ENCODE results near the gene SHISAL2A. TPM values are rescaled to one million over a fixed set of nuclear protein-coding genes. Genes with fewer than 3 reads are reported as not detected.

SHISAL2A gene
- polyA plus RNA-seq, 3 donors = 0.03 to 0.28 TPM; not detected in 1

DNA sequence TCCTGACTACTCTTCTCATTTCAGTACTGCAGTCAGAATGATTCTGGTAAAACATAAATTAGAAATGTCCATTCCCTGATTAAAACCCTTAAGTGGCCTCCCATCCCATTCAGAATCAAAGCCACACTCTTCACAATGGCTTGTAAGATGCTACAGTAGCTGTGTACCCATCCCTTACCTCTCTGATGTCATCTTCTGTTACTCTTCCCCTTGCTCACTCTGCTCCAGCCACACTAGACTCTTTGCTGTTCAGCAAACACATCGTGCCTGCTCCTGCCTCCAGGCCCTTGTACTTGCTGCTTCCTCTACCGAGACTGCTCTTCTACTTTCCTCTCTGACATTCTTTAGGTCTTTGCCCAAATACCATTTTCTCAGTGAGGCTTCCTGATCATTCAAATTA, 35.1 kb upstream of the SHISAL2A start:
- Histone ChIP-seq H3K9ac (ENCODE audit: insufficient read depth, low read length, poor library complexity, severe bottlenecking) (no peak overlapping the region), H3K27ac (ENCODE audit: low read depth in 1 of 2, low read length in 2 of 2) (no peak overlapping the region), H3K9me3 (replicated peaks in 1 of 2; ENCODE audit: control insufficient read depth in 1 of 2, insufficient read depth in 1 of 2, low read length in 2 of 2) (no peaks in the 10 kb centered on the region), H3K4me1 (ENCODE audit: control insufficient read depth in 1 of 2, insufficient read depth in 2 of 2, low read length in 2 of 2) (peaks cover 7 to 11% of the 10 kb centered on the region in 2 donors), H3K4me3 (replicated peaks in 1 of 3; ENCODE audit: low read depth in 2 of 3, low read length in 3 of 3) (no peak overlapping the region), H3K4me2 (replicated peaks; ENCODE audit: extremely low read depth, low read length, poor library complexity, severe bottlenecking) (no peak overlapping the region), H3K79me2 (ENCODE audit: insufficient read depth, low read length) (no peaks in the 10 kb centered on the region), H3K36me3 (replicated peaks in 1 of 2; ENCODE audit: control insufficient read depth in 1 of 2, insufficient read depth in 2 of 2, low read length in 2 of 2) (no peaks in the 10 kb centered on the region), H3K27me3 (ENCODE audit: control insufficient read depth in 2 of 2, insufficient read depth in 2 of 2, low read length in 2 of 2) (peaks cover 3 to 12% of the 10 kb centered on the region in 2 donors), H4K20me1 (ENCODE audit: insufficient read depth, low read length) (no peaks in the 10 kb centered on the region), H2AFZ (ENCODE audit: insufficient read depth, low read depth, low read length, poor library complexity, severe bottlenecking) (no peak overlapping the region)
- H3K27me3 Mint-ChIP-seq (ENCODE audit: low read depth in 3 of 3) = peaks cover 13 to 18% (median 16%) of the 10 kb centered on the region in 3 donors
- intact Hi-C loops (cut with micrococcal nuclease) = no loop called here
- no peak overlapping the region for H3K4me3 Mint-ChIP-seq
- H3K4me1 Mint-ChIP-seq = peaks cover 12% of the 10 kb centered on the region
- peaks cover 0 to 6% (median 4%) of the 10 kb centered on the region in 7 donors for H3K9me3 Mint-ChIP-seq
- TF ChIP-seq, protein P1, sequence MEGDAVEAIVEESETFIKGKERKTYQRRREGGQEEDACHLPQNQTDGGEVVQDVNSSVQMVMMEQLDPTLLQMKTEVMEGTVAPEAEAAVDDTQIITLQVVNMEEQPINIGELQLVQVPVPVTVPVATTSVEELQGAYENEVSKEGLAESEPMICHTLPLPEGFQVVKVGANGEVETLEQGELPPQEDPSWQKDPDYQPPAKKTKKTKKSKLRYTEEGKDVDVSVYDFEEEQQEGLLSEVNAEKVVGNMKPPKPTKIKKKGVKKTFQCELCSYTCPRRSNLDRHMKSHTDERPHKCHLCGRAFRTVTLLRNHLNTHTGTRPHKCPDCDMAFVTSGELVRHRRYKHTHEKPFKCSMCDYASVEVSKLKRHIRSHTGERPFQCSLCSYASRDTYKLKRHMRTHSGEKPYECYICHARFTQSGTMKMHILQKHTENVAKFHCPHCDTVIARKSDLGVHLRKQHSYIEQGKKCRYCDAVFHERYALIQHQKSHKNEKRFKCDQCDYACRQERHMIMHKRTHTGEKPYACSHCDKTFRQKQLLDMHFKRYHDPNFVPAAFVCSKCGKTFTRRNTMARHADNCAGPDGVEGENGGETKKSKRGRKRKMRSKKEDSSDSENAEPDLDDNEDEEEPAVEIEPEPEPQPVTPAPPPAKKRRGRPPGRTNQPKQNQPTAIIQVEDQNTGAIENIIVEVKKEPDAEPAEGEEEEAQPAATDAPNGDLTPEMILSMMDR (IDR thresholded peaks at IDR 0.05) = no peak
- 75% methylated on average over 2 of the region's 2 CpGs for WGBS (ENCODE audit: insufficient coverage)
- H3K36me3 Mint-ChIP-seq = peaks cover 0 to 7% of the 10 kb centered on the region in 2 donors
- DNase-seq = no peak
- H3K27ac Mint-ChIP-seq = no peak overlapping the region

DNA sequence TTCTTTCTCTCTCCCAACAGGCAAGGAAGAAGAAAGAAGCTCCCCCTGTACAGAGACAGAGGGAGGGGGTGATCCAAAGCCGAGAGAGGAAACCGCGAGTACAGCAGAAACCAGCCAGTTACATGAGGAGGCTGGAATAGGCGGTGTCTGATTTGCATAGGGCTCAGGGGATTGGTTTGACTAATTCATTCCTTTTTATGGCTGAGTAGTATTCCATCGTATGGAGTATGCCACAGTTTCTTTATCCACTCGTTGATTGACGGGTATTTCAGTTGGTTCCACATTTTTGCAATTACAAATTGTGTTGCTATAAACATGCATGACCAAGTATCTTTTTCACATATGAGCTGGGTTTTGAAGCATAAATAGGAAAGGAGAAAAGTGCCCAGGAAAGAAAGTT, 34.2 kb upstream of the SHISAL2A start:
- Histone ChIP-seq H3K27ac (ENCODE audit: low read depth in 1 of 2, low read length in 2 of 2) (no peak overlapping the region), H3K9me3 (replicated peaks in 1 of 2; ENCODE audit: control insufficient read depth in 1 of 2, insufficient read depth in 1 of 2, low read length in 2 of 2) (no peaks in the 10 kb centered on the region), H3K4me2 (replicated peaks; ENCODE audit: extremely low read depth, low read length, poor library complexity, severe bottlenecking) (no peak overlapping the region), H3K27me3 (ENCODE audit: control insufficient read depth in 2 of 2, insufficient read depth in 2 of 2, low read length in 2 of 2) (peaks cover 3 to 12% of the 10 kb centered on the region in 2 donors), H3K4me3 (replicated peaks in 1 of 3; ENCODE audit: low read depth in 2 of 3, low read length in 3 of 3) (no peak overlapping the region), H3K36me3 (replicated peaks in 1 of 2; ENCODE audit: control insufficient read depth in 1 of 2, insufficient read depth in 2 of 2, low read length in 2 of 2) (no peaks in the 10 kb centered on the region), H4K20me1 (ENCODE audit: insufficient read depth, low read length) (no peaks in the 10 kb centered on the region), H3K79me2 (ENCODE audit: insufficient read depth, low read length) (no peaks in the 10 kb centered on the region), H3K4me1 (ENCODE audit: control insufficient read depth in 1 of 2, insufficient read depth in 2 of 2, low read length in 2 of 2) (peaks cover 15 to 19% of the 10 kb centered on the region in 2 donors), H2AFZ (ENCODE audit: insufficient read depth, low read depth, low read length, poor library complexity, severe bottlenecking) (no peak overlapping the region), H3K9ac (ENCODE audit: insufficient read depth, low read length, poor library complexity, severe bottlenecking) (no peak overlapping the region)
- Mint-ChIP-seq H3K4me3 (no peak overlapping the region), H3K27me3 (ENCODE audit: low read depth in 3 of 3) (peaks cover 15 to 25% (median 20%) of the 10 kb centered on the region in 3 donors), H3K4me1 (peaks cover 18% of the 10 kb centered on the region), H3K36me3 (peaks cover 0 to 8% of the 10 kb centered on the region in 2 donors), H3K9me3 (peaks cover 0 to 6% (median 4%) of the 10 kb centered on the region in 7 donors), H3K27ac (no peak overlapping the region)
- intact Hi-C loops (cut with micrococcal nuclease) = no loop called here
- 80% methylated on average over 1 of the region's 7 CpGs for WGBS (ENCODE audit: insufficient coverage)
- DNase-seq = no peak
- TF ChIP-seq, protein P1 (IDR thresholded peaks at IDR 0.05) = no peak

Measured in CD14-positive monocyte (primary cell).